ENCODE measurements around the gene NFKBIA.
A peak's percentile ranks its signal among the peaks of the same experiment; 100 is the strongest.
"Not testable (repeated sequence)": the region's sequence is repeated elsewhere in the genome, so short reads cannot be mapped to it uniquely, and the experiment has no call there.

The NFKBIA gene

DNA sequence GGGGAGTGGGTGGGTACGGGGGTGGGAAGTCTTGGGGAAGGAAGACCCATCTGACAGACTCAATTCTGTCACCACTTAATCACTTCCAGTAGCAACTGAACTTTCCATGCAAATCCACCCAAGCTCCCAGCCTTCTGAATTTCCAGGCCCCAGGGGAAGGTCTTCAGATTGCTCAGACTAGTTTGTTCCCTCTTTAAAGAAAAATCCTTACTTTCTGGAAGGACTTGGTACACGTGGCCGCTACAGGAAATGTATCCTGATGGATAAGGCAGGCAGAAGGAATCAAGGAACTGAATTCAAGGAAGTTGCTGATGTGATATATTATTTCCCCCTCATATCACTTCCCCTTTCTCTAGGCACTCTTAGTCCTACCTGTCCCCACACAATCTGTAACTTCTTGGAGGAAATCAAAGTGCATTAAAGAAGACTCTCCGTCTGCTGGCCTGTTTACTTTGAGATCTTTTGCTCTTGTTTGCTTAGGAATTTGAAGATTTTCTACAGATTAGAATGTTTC, 6.4 kb downstream of the NFKBIA start:
- Histone ChIP-seq H3K27ac (replicated peaks) (no peak overlapping the region), H3K4me3 (replicated peaks; ENCODE audit: insufficient read depth, low read length) (no peak overlapping the region), H3K27me3 (ENCODE audit: insufficient read depth, poor library complexity, severe bottlenecking) (no peaks in the 10 kb centered on the region)
- no peak for DNase-seq (ENCODE audit: low read depth in 1 of 2, low spot score in 1 of 2)
- peak; percentile 95 for TF ChIP-seq SPI1 (IDR thresholded peaks at IDR 0.05; ENCODE audit: borderline replicate concordance, low read depth)
- TF ChIP-seq, protein P1, sequence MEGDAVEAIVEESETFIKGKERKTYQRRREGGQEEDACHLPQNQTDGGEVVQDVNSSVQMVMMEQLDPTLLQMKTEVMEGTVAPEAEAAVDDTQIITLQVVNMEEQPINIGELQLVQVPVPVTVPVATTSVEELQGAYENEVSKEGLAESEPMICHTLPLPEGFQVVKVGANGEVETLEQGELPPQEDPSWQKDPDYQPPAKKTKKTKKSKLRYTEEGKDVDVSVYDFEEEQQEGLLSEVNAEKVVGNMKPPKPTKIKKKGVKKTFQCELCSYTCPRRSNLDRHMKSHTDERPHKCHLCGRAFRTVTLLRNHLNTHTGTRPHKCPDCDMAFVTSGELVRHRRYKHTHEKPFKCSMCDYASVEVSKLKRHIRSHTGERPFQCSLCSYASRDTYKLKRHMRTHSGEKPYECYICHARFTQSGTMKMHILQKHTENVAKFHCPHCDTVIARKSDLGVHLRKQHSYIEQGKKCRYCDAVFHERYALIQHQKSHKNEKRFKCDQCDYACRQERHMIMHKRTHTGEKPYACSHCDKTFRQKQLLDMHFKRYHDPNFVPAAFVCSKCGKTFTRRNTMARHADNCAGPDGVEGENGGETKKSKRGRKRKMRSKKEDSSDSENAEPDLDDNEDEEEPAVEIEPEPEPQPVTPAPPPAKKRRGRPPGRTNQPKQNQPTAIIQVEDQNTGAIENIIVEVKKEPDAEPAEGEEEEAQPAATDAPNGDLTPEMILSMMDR (IDR thresholded peaks at IDR 0.05; ENCODE audit: insufficient read depth, low read length): no peak

DNA sequence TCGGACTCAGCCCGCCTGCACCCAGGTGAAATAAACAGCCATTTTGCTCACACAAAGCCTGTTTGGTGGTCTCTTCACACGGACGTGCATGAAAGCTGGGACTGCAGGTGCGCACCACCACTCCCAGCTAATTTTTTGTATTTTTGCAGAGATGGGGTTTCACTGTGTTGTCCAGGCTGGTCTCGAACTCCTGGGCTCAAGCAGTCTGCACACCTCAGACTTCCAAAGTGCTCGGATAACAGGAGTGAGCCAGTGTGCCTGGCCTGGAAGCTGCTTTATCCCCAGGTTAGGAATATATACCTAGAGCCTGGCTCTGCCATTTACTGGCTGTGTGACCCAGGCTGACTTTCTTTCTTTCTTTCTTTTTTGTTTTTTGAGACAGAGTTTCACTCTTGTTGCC, 7.9 kb downstream of the NFKBIA start:
- not testable (repeated sequence) for H3K27ac ChIP-seq (replicated peaks); DNase-seq (ENCODE audit: low read depth in 1 of 2, low spot score in 1 of 2)

DNA sequence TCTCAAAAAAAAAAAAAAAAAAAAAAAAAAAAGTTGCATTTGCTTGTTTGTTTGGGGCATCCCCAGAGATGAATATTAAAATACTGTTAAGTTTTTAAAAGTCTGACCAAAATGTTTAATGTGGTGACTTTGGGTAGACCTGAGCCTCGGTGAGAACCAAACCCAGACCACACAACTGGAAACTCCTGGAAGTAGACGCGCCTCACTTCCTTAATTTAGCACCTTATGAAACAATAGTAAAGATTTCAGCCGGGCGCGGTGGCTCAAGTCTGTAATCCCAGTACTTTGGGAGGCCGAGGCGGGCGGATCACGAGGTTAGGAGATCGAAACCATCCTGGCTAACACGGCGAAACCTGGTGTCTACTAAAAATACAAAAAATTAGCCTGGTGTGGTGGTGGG, 9.3 kb downstream of the NFKBIA start:
- no peak for DNase-seq (ENCODE audit: low read depth in 1 of 2, low spot score in 1 of 2)
- H3K4me3 ChIP-seq (replicated peaks; ENCODE audit: insufficient read depth, low read length): no peak overlapping the region
- H3K27me3 ChIP-seq (ENCODE audit: insufficient read depth, poor library complexity, severe bottlenecking): no peaks in the 10 kb centered on the region
- TF ChIP-seq, protein P2, sequence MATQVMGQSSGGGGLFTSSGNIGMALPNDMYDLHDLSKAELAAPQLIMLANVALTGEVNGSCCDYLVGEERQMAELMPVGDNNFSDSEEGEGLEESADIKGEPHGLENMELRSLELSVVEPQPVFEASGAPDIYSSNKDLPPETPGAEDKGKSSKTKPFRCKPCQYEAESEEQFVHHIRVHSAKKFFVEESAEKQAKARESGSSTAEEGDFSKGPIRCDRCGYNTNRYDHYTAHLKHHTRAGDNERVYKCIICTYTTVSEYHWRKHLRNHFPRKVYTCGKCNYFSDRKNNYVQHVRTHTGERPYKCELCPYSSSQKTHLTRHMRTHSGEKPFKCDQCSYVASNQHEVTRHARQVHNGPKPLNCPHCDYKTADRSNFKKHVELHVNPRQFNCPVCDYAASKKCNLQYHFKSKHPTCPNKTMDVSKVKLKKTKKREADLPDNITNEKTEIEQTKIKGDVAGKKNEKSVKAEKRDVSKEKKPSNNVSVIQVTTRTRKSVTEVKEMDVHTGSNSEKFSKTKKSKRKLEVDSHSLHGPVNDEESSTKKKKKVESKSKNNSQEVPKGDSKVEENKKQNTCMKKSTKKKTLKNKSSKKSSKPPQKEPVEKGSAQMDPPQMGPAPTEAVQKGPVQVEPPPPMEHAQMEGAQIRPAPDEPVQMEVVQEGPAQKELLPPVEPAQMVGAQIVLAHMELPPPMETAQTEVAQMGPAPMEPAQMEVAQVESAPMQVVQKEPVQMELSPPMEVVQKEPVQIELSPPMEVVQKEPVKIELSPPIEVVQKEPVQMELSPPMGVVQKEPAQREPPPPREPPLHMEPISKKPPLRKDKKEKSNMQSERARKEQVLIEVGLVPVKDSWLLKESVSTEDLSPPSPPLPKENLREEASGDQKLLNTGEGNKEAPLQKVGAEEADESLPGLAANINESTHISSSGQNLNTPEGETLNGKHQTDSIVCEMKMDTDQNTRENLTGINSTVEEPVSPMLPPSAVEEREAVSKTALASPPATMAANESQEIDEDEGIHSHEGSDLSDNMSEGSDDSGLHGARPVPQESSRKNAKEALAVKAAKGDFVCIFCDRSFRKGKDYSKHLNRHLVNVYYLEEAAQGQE (IDR thresholded peaks at IDR 0.05; ENCODE audit: insufficient replicate concordance, low read depth): no peak
- peak; percentile 57 for TF ChIP-seq SPI1 (IDR thresholded peaks at IDR 0.05; ENCODE audit: borderline replicate concordance, low read depth)
- H3K27ac ChIP-seq (replicated peaks): no peak overlapping the region

More for the DNA sequence above, 7.9 kb downstream of the NFKBIA start:
- not testable (repeated sequence) for H3K4me3 ChIP-seq (replicated peaks; ENCODE audit: insufficient read depth, low read length); H3K27me3 ChIP-seq (ENCODE audit: insufficient read depth, poor library complexity, severe bottlenecking)

DNA sequence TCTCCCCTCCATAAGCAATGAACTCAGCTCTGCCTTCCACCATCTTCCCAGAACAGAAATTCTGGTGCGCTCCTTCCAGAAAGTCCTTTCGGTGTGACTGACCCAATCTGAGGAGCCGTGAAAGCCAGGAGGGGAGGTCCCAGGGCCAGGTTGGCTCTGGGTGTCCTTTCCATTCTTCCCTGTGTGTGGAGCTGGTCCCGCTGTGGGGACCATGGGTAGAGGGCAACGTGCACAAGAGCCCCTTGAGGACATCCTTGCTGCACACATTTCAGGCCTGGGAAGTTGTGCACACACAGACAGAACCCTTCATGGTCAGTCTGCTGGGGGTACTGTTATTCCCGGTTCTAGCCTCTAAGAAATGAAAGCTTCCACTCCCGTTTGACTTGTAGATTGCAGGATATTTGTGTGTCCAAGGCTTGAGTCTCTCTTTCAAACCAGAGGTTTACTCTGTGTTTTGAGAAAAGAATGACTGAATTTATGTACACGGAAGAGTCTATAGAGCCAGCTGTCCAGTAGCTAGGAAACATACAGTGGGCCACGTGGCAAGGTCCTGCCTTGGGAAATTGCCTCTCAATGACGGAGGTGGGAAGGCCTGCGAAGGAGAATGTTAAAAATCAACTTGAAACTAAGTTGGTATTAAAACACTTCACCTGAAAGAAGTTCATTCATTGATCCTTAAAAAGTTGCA, 10.1 kb downstream of the NFKBIA start:
- TF ChIP-seq SPI1 (IDR thresholded peaks at IDR 0.05; ENCODE audit: borderline replicate concordance, low read depth) (no peak), GABPA (IDR thresholded peaks at IDR 0.05; ENCODE audit: low read depth) (no peak), POLR2AphosphoS5 (IDR thresholded peaks at IDR 0.05; ENCODE audit: low read depth) (no peak)
- TF ChIP-seq, protein P2 (IDR thresholded peaks at IDR 0.05; ENCODE audit: insufficient replicate concordance, low read depth): no peak
- TF ChIP-seq, protein P1 (IDR thresholded peaks at IDR 0.05; ENCODE audit: insufficient read depth, low read length): no peak
- Histone ChIP-seq H3K27me3 (ENCODE audit: insufficient read depth, poor library complexity, severe bottlenecking) (no peaks in the 10 kb centered on the region), H3K4me3 (replicated peaks; ENCODE audit: insufficient read depth, low read length) (no peak overlapping the region), H3K27ac (replicated peaks) (no peak overlapping the region)
- no peak for DNase-seq (ENCODE audit: low read depth in 1 of 2, low spot score in 1 of 2)

DNA sequence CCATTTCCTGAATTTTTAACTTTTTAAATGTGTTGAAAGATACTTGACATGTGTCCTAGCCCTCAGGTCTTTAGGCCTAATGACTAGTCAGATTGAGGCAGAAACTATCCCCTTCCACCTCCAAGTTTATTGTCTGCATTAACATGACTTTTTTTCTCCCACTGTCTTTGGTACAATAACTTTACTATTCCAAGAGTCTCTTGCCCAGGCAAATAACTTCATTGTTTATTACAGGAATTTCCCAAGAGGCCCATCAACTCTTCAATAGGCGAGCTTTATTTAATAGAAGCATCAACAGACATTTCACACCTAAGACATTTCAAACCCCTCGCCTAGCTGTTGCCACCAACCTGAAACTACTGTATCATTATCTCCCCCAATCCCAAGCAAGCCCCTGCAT, 10.7 kb downstream of the NFKBIA start:
- H3K27ac ChIP-seq (replicated peaks): no peak overlapping the region
- TF ChIP-seq, protein P2 (IDR thresholded peaks at IDR 0.05; ENCODE audit: insufficient replicate concordance, low read depth): no peak
- TF ChIP-seq SPI1 (IDR thresholded peaks at IDR 0.05; ENCODE audit: borderline replicate concordance, low read depth) (no peak), POLR2AphosphoS5 (IDR thresholded peaks at IDR 0.05; ENCODE audit: low read depth) (no peak), GABPA (IDR thresholded peaks at IDR 0.05; ENCODE audit: low read depth) (no peak)
- TF ChIP-seq, protein P1 (IDR thresholded peaks at IDR 0.05; ENCODE audit: insufficient read depth, low read length): no peak
- no peak overlapping the region for H3K4me3 ChIP-seq (replicated peaks; ENCODE audit: insufficient read depth, low read length)
- no peaks in the 10 kb centered on the region for H3K27me3 ChIP-seq (ENCODE audit: insufficient read depth, poor library complexity, severe bottlenecking)
- DNase-seq (ENCODE audit: low read depth in 1 of 2, low spot score in 1 of 2): no peak

Data from HL-60 (cell line).